GM12891 (cell line): Measurements from ENCODE around the gene LNX2.

Experiments
- POLR2A ChIP-seq: IDR thresholded peaks from 2 replicates; pipeline ENCODE4 v1.6.1; 2011; ENCODE audit warnings: low read depth, low read length, control low read depth
- POLR2AphosphoS5 ChIP-seq: IDR thresholded peaks from 2 replicates; pipeline ENCODE4 v1.6.1; 2011; ENCODE audit warnings: low read depth, low read length, control low read depth
- POU2F2 ChIP-seq: IDR thresholded peaks from 2 replicates; pipeline ENCODE4 v1.6.1; 2011; ENCODE audit warnings: low read depth, mild to moderate bottlenecking, control low read depth, low read length, moderate library complexity
- SPI1 ChIP-seq: IDR thresholded peaks from 2 replicates; pipeline ENCODE4 v1.6.1; 2011; ENCODE audit warnings: low read depth, low read length, control low read depth
- TAF1 ChIP-seq: IDR thresholded peaks from 2 replicates; pipeline ENCODE4 v1.6.1; 2011; ENCODE audit warnings: low read depth, low read length, control low read depth

DNA sequence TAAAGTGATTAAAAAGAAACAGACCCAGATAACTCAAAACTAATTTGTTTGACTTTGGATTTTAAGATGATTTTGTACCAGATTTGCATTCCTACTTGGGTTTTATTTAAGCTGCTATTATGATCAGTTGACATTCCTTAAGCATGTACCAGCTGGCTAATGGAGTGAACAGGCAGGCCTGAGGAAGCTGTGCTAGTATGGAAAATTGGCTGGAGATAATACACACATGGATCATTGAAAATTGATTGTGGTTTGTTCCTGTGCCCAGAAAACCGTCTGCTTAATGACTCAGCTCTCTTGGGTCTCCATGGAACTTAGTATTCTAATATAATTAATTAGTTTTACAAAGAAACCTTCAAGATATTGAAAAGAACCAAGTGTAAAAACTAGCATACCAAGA, 24.0 kb upstream of the LNX2 start:
- TF ChIP-seq POLR2AphosphoS5 (no peak), POLR2A (no peak), SPI1 (no peak), TAF1 (no peak), POU2F2 (no peak)
